Osteoblast (primary cell): Measurements from ENCODE around the gene HAAO. TPM values are rescaled to one million over a fixed set of nuclear protein-coding genes. Genes with fewer than 3 reads are reported as not detected.

Experiments
- DNase-seq: peaks from one replicate; pipeline ENCODE4 v3.0.0; 2011; ENCODE audit warnings: low spot score, mixed read lengths; ENCODE audit not compliant: insufficient read length; ENCODE audit errors: missing footprints
- H2AFZ ChIP-seq: 2 replicates; pipeline ENCODE4 v1.6.0; 2011; ENCODE audit warnings: mild to moderate bottlenecking, low read length
- H3K27ac ChIP-seq: 2 replicates; pipeline ENCODE4 v1.5.1; 2011; ENCODE audit warnings: mild to moderate bottlenecking, low read depth, low read length, moderate library complexity
- H3K27me3 ChIP-seq: 2 replicates; pipeline ENCODE4 v1.6.0; 2012; ENCODE audit warnings: mild to moderate bottlenecking, control low read depth, inconsistent platforms, low read length, moderate library complexity; ENCODE audit not compliant: insufficient read depth
- H3K36me3 ChIP-seq: 2 replicates; pipeline ENCODE4 v1.5.1; 2011; ENCODE audit warnings: mild to moderate bottlenecking, low read length, control low read depth, moderate library complexity; ENCODE audit not compliant: insufficient read depth
- H3K4me1 ChIP-seq: 2 replicates; pipeline ENCODE4 v1.5.1; 2011; ENCODE audit warnings: mild to moderate bottlenecking, low read length, control low read depth, moderate library complexity; ENCODE audit not compliant: insufficient read depth
- H3K4me2 ChIP-seq: 2 replicates; pipeline ENCODE4 v1.6.0; 2011; ENCODE audit warnings: mild to moderate bottlenecking, low read length; ENCODE audit not compliant: insufficient read depth
- H3K4me3 ChIP-seq: fragments of 200-600 bp; sonication (generic); 3 replicates; pipeline ENCODE4 v1.5.1; 2012; ENCODE audit warnings: mild to moderate bottlenecking, low read length, inconsistent platforms; ENCODE audit not compliant: insufficient read depth
- H3K79me2 ChIP-seq: 2 replicates; pipeline ENCODE4 v1.6.0; 2012; ENCODE audit warnings: mild to moderate bottlenecking, low read length, control low read depth, inconsistent platforms; ENCODE audit not compliant: insufficient read depth
- H3K9me3 ChIP-seq: 2 replicates; pipeline ENCODE4 v1.5.1; 2011; ENCODE audit warnings: low read depth, low read length, control low read depth
- H4K20me1 ChIP-seq: 2 replicates; pipeline ENCODE4 v1.6.0; 2012; ENCODE audit warnings: mild to moderate bottlenecking, low read length, control low read depth; ENCODE audit not compliant: insufficient read depth
- total RNA-seq: library from RNA; depleted of rRNA; stranded (reverse); fragments of >200 nt; gene quantifications from 2 replicates; pipeline ENCODE4 v1.2.3, GENCODE V29; 2012
- TF ChIP-seq, protein P1 (sequence below): IDR thresholded peaks from 2 replicates; pipeline ENCODE4 v1.5.1; 2011; ENCODE audit warnings: mild to moderate bottlenecking, low read depth, low read length, moderate library complexity; ENCODE audit errors: extremely low read depth

HAAO gene
- total RNA-seq, 1 donor = 0.72 TPM

DNA sequence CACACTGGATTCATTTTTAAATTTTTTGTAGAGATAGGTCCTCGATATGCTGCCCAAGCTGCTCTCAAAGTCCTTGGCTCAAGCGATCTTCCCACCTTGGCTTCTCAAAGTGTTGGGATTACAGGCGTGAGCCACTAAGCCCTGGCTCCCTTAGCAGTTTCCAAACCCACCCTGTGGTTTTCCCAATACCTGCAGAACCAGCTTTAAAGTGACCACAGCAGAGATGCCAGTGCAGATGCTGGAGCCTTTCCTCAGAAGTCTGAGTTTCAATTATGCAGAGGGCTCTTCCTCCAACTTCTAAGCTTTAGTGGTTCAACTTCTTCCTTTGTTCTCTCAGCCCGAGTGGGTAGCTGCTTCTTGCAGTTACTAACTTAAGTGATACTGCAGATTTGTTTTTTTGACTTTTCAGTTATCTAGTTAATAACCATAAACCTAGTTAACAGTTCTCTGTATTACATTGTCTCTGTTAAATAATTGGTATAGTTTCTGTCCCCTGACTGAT, 8.1 kb upstream of the HAAO start:
- H3K36me3 ChIP-seq = no peaks in the 10 kb centered on the region
- H3K27me3 ChIP-seq = no peaks in the 10 kb centered on the region
- TF ChIP-seq, protein P1, sequence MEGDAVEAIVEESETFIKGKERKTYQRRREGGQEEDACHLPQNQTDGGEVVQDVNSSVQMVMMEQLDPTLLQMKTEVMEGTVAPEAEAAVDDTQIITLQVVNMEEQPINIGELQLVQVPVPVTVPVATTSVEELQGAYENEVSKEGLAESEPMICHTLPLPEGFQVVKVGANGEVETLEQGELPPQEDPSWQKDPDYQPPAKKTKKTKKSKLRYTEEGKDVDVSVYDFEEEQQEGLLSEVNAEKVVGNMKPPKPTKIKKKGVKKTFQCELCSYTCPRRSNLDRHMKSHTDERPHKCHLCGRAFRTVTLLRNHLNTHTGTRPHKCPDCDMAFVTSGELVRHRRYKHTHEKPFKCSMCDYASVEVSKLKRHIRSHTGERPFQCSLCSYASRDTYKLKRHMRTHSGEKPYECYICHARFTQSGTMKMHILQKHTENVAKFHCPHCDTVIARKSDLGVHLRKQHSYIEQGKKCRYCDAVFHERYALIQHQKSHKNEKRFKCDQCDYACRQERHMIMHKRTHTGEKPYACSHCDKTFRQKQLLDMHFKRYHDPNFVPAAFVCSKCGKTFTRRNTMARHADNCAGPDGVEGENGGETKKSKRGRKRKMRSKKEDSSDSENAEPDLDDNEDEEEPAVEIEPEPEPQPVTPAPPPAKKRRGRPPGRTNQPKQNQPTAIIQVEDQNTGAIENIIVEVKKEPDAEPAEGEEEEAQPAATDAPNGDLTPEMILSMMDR = no peak
- H2AFZ ChIP-seq = no peak overlapping the region
- no peaks in the 10 kb centered on the region for H4K20me1 ChIP-seq
- no peaks in the 10 kb centered on the region for H3K9me3 ChIP-seq
- H3K79me2 ChIP-seq = no peaks in the 10 kb centered on the region
- H3K4me2 ChIP-seq = no peak overlapping the region
- H3K4me3 ChIP-seq = no peak overlapping the region
- no peak for DNase-seq
- H3K4me1 ChIP-seq = peaks cover 10% of the 10 kb centered on the region
- H3K27ac ChIP-seq = no peak overlapping the region

DNA sequence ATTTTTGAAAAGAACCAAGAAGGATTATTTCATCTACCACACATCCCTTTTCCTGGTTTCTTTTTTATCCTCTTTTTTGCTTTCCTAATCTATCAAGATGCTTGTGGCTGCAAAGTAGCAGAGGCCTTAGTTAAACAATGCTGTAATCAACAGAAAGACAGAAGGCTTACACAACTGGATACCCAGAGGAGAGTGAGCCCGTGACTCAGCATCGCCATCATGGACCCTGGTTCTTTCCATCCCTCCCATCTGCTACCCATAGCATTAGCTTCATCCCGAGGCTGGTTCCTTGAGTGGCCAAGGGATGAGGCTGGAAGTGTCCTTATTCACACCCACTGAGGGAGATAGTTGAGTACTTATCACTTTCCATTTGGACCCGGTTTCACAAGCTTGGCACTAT, 7.5 kb upstream of the HAAO start:
- H3K36me3 ChIP-seq = no peaks in the 10 kb centered on the region
- H3K27ac ChIP-seq = no peak overlapping the region
- H3K79me2 ChIP-seq = no peaks in the 10 kb centered on the region
- TF ChIP-seq, protein P1 = no peak
- DNase-seq = no peak
- no peak overlapping the region for H2AFZ ChIP-seq
- no peaks in the 10 kb centered on the region for H4K20me1 ChIP-seq
- no peak overlapping the region for H3K4me3 ChIP-seq
- H3K9me3 ChIP-seq = no peaks in the 10 kb centered on the region
- peaks cover 10% of the 10 kb centered on the region for H3K4me1 ChIP-seq
- H3K27me3 ChIP-seq = no peaks in the 10 kb centered on the region
- H3K4me2 ChIP-seq = no peak overlapping the region

DNA sequence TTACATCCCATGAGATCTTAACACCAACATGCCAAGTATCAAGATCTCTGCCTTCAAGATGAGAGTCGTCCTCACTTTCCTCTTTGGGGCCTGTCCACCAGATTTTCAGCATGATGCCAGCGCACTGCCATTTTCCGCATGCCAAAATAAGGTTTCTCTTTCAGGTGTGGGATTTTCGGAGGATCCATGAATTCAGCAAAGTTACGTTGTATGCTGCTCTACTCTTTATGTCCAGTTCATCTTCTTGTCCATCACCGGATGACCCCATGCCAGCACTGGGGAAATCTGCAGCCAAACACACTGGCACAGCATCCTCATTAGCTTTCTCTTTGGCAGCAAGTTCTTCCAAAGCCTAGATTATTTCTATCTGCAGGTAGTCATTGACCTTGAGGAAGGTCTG, 4.9 kb upstream of the HAAO start:
- Histone ChIP-seq H3K9me3 (no peaks in the 10 kb centered on the region), H3K4me2 (no peak overlapping the region), H3K27ac (no peak overlapping the region), H2AFZ (no peak overlapping the region), H3K79me2 (no peaks in the 10 kb centered on the region), H4K20me1 (no peaks in the 10 kb centered on the region), H3K27me3 (peaks cover 2% of the 10 kb centered on the region), H3K4me3 (no peak overlapping the region), H3K4me1 (peaks cover 13% of the 10 kb centered on the region), H3K36me3 (no peaks in the 10 kb centered on the region)
- DNase-seq = no peak
- TF ChIP-seq, protein P1 = no peak

- Histone ChIP-seq H3K27me3 (peaks cover 8% of the 10 kb centered on the region), H3K9me3 (no peaks in the 10 kb centered on the region), H3K4me3 (no peak overlapping the region), H3K79me2 (no peaks in the 10 kb centered on the region), H2AFZ (peak overlapping the region; percentile 47), H3K36me3 (no peaks in the 10 kb centered on the region), H3K4me1 (peaks cover 10% of the 10 kb centered on the region), H3K27ac (no peak overlapping the region), H4K20me1 (no peaks in the 10 kb centered on the region), H3K4me2 (no peak overlapping the region)
- TF ChIP-seq, protein P1 = no peak
- peak; percentile 42 for DNase-seq
Observed at GRCh38 chr2:42796427-42797248, 4.3 kb upstream of the HAAO start.
